Sigmoid colon (tissue), 4 donors: Measurements from ENCODE around the gene PRDM1.

Experiments
- EP300 ChIP-seq, 4 donors: sonication (generic); formaldehyde crosslinking; IDR thresholded peaks; one replicate each; pipeline ENCODE4 v1.6.1; 2017; ENCODE audit warnings: antibody characterized with exemption in 4 of 4
- POLR2A ChIP-seq, 2 donors: fragments of 450-650 bp; IDR thresholded peaks; one replicate each; pipeline ENCODE4 v1.6.1; 2016; ENCODE audit warnings: antibody characterized with exemption in 2 of 2, mild to moderate bottlenecking in 2 of 2, moderate library complexity in 2 of 2
- POLR2AphosphoS5 ChIP-seq, 4 donors: sonication (generic); formaldehyde crosslinking; IDR thresholded peaks; one replicate each; pipeline ENCODE4 v1.6.1; 2017; ENCODE audit warnings: antibody characterized with exemption in 4 of 4
- TF ChIP-seq, protein P1 (sequence below), 4 experiments: fragments of 450-650 bp in 3 of 4; fragments of 200-600 bp in 1 of 4; IDR thresholded peaks; one replicate each; pipeline ENCODE4 v1.5.1; 2016 to 2019; ENCODE audit warnings: antibody characterized with exemption in 4 of 4, mild to moderate bottlenecking in 3 of 4, moderate library complexity in 2 of 4

DNA sequence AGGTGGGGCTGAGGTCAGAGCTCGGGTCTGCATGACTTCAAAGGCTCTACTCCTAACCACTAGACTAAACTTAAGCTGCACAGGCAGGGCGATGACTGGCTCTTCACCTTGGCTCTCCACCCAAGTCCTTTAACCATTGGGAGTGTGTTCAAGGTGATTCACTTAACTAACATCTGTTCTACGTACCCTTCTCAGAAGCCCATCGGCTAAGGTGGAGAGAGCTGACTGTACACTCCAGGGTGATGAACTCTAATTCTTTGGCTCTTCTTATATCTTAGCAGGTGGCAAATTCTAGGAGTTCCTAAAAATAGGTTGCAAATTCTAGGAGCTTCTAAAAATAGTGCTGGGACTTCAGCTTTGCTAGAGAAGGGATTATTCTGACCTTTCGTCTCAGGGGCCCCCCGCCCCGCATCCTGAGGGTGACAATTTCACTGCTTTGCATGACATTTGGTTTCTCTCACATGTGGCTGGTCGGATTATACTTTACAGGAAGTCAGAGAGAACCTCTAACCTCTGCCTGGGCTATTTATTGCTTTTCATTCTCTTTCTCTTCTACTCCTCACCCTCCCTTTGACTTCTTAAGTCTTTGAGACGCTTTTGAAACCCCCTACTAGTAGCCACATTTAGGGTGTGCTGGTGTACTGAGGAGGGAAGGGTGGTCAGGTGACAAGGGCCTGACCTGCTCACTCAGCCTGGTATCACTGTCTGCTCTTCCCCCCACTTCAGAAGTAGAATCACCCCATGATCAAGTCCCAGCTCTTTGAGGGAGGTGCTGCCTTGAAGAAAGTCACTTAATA, 55.5 kb downstream of the PRDM1 start:
- TF ChIP-seq POLR2AphosphoS5 (IDR thresholded peaks at IDR 0.05) (no peak), POLR2A (IDR thresholded peaks at IDR 0.05) (no peak), EP300 (IDR thresholded peaks at IDR 0.05) (no peak)
- TF ChIP-seq, protein P1, sequence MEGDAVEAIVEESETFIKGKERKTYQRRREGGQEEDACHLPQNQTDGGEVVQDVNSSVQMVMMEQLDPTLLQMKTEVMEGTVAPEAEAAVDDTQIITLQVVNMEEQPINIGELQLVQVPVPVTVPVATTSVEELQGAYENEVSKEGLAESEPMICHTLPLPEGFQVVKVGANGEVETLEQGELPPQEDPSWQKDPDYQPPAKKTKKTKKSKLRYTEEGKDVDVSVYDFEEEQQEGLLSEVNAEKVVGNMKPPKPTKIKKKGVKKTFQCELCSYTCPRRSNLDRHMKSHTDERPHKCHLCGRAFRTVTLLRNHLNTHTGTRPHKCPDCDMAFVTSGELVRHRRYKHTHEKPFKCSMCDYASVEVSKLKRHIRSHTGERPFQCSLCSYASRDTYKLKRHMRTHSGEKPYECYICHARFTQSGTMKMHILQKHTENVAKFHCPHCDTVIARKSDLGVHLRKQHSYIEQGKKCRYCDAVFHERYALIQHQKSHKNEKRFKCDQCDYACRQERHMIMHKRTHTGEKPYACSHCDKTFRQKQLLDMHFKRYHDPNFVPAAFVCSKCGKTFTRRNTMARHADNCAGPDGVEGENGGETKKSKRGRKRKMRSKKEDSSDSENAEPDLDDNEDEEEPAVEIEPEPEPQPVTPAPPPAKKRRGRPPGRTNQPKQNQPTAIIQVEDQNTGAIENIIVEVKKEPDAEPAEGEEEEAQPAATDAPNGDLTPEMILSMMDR (IDR thresholded peaks at IDR 0.05) = no peak
